ENCODE results near the gene TUBB4B.

The TUBB4B gene

DNA sequence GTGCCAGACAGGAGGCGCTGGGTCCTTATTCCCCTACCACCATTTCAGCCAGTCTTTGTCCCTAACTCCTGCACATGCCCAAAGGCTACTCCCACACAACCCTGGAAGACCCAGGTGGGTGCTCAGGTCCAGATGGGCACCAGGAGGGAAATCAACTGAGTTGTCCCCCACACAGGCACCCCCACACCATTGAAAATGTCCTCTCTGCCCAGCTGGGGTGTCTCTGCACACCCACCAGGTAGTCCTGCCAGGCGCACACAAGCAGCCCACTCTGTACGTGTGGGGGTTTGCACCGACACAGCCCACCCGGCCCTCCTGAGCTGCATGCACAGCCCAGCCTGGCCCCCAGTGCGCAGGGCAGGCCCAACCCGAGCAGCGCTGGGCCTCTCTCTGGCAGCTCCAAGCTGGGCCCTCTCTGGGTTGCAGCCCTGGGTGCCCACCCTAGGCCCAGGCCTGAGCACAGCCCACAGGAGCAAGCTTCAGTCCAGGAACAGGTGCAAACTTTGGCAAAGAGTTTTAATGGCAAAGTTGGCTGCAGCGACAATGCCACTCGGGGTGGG is 21.2 kb upstream of the TUBB4B start:
- Histone ChIP-seq H3K4me1 (ENCODE audit: control insufficient read depth, insufficient read depth, low read length, poor library complexity, severe bottlenecking) (peaks cover 20% of the 10 kb centered on the region), H3K27me3 (replicated peaks; ENCODE audit: control insufficient read depth, insufficient read depth, low read length, poor library complexity, severe bottlenecking) (no peaks in the 10 kb centered on the region), H3K36me3 (ENCODE audit: control insufficient read depth, insufficient read depth, low read length) (no peaks in the 10 kb centered on the region), H3K4me3 (ENCODE audit: insufficient read depth, low read depth, low read length, poor library complexity, severe bottlenecking) (no peak overlapping the region), H3K9me3 (ENCODE audit: control insufficient read depth, low read length) (no peaks in the 10 kb centered on the region), H3K27ac (ENCODE audit: insufficient read depth, low read length, poor library complexity, severe bottlenecking) (no peak overlapping the region)
- DNase-seq = no peak

DNA sequence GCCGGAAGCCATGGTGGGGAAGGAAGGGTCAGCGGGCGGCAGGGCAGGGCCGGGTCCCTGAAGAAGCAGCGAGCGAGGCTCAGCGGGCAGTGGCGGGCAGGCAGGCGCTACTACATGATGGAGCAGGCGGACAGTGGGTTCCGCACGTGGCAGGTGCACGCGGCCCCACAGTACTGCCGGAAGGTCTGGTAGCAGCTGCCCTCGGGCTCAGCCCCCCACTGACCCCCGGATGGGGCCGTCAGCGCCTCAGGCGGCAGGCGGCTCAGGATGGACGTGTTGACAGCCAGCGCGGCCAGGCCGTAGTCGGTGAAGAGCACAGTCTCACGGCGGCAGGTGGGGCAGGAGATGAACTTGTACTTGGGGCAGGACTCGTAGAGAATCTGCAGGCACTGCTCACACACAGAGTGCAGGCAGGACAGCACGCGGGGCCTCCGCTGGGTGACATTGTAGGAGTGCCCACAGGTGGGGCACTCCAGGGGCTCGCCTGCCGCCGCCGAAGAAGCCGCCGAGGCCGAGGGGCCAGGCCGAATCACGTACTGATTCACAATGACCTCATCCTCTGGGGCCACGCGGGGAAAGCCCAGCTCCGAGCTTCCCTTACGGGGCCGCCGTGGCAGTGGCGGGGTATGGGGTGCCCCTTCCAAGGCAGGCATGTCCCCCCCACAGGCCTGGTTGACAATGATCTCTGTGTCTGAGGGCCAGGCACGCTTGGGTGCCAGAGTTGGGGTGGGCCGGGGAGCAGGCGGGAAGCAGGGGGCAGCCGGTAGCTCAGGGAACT is 20.6 kb upstream of the TUBB4B start:
- Histone ChIP-seq H3K27ac (ENCODE audit: insufficient read depth, low read length, poor library complexity, severe bottlenecking) (no peak overlapping the region), H3K4me1 (ENCODE audit: control insufficient read depth, insufficient read depth, low read length, poor library complexity, severe bottlenecking) (peaks cover 20% of the 10 kb centered on the region), H3K36me3 (ENCODE audit: control insufficient read depth, insufficient read depth, low read length) (no peaks in the 10 kb centered on the region), H3K27me3 (replicated peaks; ENCODE audit: control insufficient read depth, insufficient read depth, low read length, poor library complexity, severe bottlenecking) (no peaks in the 10 kb centered on the region), H3K9me3 (ENCODE audit: control insufficient read depth, low read length) (no peaks in the 10 kb centered on the region), H3K4me3 (ENCODE audit: insufficient read depth, low read depth, low read length, poor library complexity, severe bottlenecking) (no peak overlapping the region)
- DNase-seq = no peak

DNA sequence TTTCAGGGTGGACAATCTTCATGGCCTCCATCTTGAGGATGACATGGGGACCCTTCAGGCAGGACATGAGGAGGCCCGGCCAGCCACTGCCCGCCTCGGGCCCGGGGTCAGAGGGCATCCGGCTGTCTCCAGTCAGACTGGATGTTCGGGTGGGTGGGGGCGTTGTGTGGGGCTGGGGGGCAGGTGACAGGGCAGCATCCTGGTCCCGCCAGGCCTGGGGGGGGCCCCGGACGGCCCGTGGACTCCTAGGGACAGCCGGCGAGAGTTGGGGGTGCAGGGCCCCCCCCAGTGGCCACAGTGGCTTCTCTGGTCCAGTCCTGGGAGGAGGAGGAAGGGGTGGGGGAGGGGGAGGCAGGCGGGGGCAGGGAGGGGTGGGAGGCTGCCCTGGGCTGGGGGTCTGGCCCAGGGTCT is 20.0 kb upstream of the TUBB4B start:
- peaks cover 20% of the 10 kb centered on the region for H3K4me1 ChIP-seq (ENCODE audit: control insufficient read depth, insufficient read depth, low read length, poor library complexity, severe bottlenecking)
- no peaks in the 10 kb centered on the region for H3K27me3 ChIP-seq (replicated peaks; ENCODE audit: control insufficient read depth, insufficient read depth, low read length, poor library complexity, severe bottlenecking)
- no peak for DNase-seq
- no peaks in the 10 kb centered on the region for H3K36me3 ChIP-seq (ENCODE audit: control insufficient read depth, insufficient read depth, low read length)
- no peak overlapping the region for H3K4me3 ChIP-seq (ENCODE audit: insufficient read depth, low read depth, low read length, poor library complexity, severe bottlenecking)
- H3K27ac ChIP-seq (ENCODE audit: insufficient read depth, low read length, poor library complexity, severe bottlenecking) = no peak overlapping the region
- no peaks in the 10 kb centered on the region for H3K9me3 ChIP-seq (ENCODE audit: control insufficient read depth, low read length)

DNA sequence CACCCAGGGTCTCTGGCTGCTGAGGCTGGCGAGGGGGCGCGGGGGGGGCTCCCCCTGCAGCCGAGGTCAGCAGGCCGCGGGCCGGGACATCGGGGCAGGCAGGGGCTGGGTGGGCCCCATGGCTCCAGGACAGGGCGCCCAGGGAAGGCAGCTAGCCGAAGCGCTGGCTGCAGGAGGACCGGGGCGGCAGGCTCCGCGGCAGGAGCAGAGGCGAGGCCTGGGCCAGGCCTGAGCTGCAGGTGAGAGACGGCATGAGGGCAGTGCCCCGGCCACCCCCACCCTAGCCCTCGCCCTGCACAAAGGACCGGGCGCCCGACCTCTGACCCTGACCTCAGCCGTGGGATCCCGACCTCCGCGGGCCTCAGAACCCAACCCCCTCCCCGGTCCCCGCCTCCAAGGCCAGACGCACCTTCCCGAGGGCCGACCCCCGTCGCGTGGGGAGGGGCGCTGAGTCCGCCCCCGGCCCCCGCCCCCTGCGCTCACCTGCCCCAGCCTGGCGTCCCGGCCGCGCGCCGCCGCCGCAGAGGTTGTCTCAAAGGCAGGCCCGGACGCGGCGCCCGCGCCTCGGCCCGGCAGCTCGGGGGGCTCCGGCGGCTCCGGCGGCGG is 19.5 kb upstream of the TUBB4B start:
- H3K4me1 ChIP-seq (ENCODE audit: control insufficient read depth, insufficient read depth, low read length, poor library complexity, severe bottlenecking) = peaks cover 20% of the 10 kb centered on the region
- H3K36me3 ChIP-seq (ENCODE audit: control insufficient read depth, insufficient read depth, low read length) = no peaks in the 10 kb centered on the region
- peak overlapping the region; percentile 39 for H3K4me3 ChIP-seq (ENCODE audit: insufficient read depth, low read depth, low read length, poor library complexity, severe bottlenecking)
- no peak overlapping the region for H3K27ac ChIP-seq (ENCODE audit: insufficient read depth, low read length, poor library complexity, severe bottlenecking)
- H3K27me3 ChIP-seq (replicated peaks; ENCODE audit: control insufficient read depth, insufficient read depth, low read length, poor library complexity, severe bottlenecking) = no peaks in the 10 kb centered on the region
- no peaks in the 10 kb centered on the region for H3K9me3 ChIP-seq (ENCODE audit: control insufficient read depth, low read length)
- no peak for DNase-seq

DNA sequence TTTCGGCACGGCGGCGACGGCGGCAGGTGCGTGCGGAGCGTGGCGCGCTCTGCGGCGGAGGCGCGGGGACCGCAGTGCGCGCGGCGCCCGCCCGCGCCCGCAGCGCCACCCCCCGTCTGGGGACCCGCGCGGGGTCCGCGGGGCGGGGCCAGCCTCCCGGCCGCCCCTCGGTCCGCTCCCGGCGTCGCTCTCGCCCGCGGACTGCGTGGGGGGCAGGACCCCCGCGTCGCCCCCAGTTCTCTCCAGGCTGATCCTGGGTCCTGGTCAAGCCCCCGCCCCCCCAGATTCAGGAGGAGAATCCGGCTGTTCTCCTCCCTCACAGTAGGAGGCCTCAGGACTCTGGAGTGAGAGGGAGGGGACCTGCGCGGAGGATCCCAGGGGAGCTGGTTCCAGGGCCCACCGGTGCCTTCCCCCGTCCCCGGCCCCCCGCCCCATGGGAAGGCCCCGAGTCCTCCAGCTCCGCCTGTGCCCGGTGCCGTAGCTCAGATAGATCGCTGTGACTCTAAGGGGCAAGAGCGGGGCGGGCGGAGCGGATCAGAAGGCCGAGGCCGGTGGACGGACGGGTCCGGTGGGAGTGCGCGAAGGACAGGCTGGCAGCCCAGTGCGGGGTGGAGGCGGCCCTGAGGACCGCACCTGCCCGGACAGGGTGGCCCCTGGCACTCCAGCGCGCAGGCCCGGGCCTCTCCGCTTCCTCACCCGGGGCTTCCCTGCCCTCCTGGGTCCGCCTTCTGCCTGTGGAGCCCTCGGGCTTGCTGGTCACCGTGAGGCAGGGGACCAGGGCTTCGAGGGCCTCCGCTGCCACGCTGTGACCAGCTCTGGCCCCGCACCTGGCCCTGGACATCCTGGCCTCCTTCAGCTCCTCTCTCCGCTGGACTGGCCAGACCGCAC is 18.7 kb upstream of the TUBB4B start, which contains the start of gene RNF208:
RNF208 (minus strand) TSS at position 51 of the 888 bp plus-strand sequence. CDS start 1,028 bp downstream, outside the sequence.
- Histone ChIP-seq H3K27ac (ENCODE audit: insufficient read depth, low read length, poor library complexity, severe bottlenecking) (peak within 1 kb of the TSS; percentile 53), H3K36me3 (ENCODE audit: control insufficient read depth, insufficient read depth, low read length) (no peaks in the 10 kb centered on the region), H3K4me1 (ENCODE audit: control insufficient read depth, insufficient read depth, low read length, poor library complexity, severe bottlenecking) (peaks cover 22% of the 10 kb centered on the region), H3K27me3 (replicated peaks; ENCODE audit: control insufficient read depth, insufficient read depth, low read length, poor library complexity, severe bottlenecking) (no peaks in the 10 kb centered on the region), H3K4me3 (ENCODE audit: insufficient read depth, low read depth, low read length, poor library complexity, severe bottlenecking) (peak within 1 kb of the TSS; percentile 60), H3K9me3 (ENCODE audit: control insufficient read depth, low read length) (no peaks in the 10 kb centered on the region)
- no peak for DNase-seq

DNA sequence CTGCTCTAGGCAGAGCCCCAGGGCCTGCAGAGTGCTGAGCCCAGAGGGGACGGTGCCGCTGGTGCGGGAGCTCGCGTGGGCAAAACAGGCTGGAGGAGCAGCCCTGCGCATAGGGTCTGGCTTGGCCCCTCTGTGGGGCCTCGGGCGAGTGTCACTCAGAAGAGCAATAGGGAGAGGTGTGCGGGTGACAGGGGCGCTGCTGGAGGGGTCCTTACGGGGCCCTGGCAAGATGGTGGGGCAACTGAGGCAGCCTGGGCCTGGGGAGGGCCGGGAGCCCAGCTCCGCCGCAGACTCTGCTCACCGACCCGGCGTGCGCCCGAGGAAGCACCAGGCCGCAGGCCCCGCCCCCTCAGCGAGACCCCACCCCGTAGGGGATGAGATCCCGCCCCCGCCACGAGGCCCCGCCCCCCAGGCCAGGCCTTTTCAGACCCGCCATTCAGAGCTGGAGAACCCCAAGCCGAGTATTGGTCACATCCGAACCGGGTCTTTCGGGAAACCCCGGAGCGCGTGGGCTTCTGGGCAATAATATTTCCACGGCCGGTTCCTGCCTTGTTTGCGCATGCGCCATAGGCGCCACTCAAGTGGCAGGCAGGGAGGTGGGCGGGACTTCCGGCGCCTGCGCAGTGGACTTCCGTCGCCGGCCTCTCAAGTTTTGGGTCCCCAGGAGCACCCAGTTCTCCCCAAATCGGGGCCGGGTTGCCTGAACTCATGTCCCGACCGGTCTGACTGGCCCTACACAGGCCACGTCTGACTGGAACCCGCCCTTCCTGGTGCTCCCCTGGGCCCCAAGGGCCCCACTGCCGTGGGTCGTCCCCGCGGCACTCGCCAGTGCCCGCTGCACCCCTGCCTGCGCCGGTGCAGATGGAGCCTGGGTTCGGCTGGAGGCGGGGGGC is 17.8 kb upstream of the TUBB4B start:
- peak; percentile 98 for DNase-seq
- Histone ChIP-seq H3K4me3 (ENCODE audit: insufficient read depth, low read depth, low read length, poor library complexity, severe bottlenecking) (peak overlapping the region; percentile 82), H3K27ac (ENCODE audit: insufficient read depth, low read length, poor library complexity, severe bottlenecking) (peak overlapping the region; percentile 86), H3K27me3 (replicated peaks; ENCODE audit: control insufficient read depth, insufficient read depth, low read length, poor library complexity, severe bottlenecking) (no peaks in the 10 kb centered on the region), H3K36me3 (ENCODE audit: control insufficient read depth, insufficient read depth, low read length) (no peaks in the 10 kb centered on the region), H3K9me3 (ENCODE audit: control insufficient read depth, low read length) (no peaks in the 10 kb centered on the region), H3K4me1 (ENCODE audit: control insufficient read depth, insufficient read depth, low read length, poor library complexity, severe bottlenecking) (peaks cover 22% of the 10 kb centered on the region)

DNA sequence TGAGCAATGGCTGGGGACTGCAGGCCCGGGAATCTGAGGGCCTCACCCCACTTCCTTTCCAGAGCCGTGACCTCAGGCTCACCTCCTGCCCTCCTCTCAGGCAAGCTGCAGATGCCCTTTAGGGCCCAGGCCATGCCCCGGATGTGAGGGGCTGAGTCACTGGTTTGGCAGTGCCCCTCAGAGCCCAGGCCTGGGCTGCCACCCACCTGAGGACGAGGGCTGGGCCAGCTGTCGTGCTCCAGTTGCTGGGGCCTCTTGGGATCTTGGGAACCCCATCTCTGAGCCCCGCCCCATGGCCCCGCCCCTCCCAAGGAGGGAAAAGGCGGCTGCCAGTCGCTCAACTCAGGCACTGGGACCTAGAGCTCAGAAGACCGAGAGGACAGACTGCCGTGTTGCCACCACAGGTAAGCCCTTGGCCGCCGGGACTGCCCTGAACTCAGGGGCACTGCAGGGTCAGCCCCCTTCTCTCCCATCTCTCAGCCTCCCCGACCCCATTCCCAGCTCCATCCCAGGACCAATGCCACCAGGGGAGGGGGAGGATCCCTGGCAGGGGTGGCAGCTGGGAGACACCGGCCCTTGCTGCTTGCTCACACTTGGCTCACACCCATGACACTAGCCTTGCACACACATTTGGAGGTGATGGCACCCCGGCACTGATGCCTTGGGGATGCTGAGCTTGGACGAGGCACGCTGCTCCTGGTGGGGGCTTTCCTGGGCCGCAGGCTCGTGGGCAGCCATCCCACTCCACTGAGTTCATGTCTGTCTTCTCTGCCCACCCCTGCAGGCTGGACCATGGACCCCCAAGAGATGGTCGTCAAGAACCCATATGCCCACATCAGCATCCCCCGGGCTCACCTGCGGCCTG is 16.0 kb upstream of the TUBB4B start, which contains the start of gene CYSRT1:
CYSRT1 (plus strand) TSS at position 345 of the 865 bp plus-strand sequence; CDS start at position 793, 448 bp downstream.
- no peaks in the 10 kb centered on the region for H3K36me3 ChIP-seq (ENCODE audit: control insufficient read depth, insufficient read depth, low read length)
- peaks cover 22% of the 10 kb centered on the region for H3K4me1 ChIP-seq (ENCODE audit: control insufficient read depth, insufficient read depth, low read length, poor library complexity, severe bottlenecking)
- no peaks in the 10 kb centered on the region for H3K27me3 ChIP-seq (replicated peaks; ENCODE audit: control insufficient read depth, insufficient read depth, low read length, poor library complexity, severe bottlenecking)
- H3K4me3 ChIP-seq (ENCODE audit: insufficient read depth, low read depth, low read length, poor library complexity, severe bottlenecking) = peak within 1 kb of the TSS; percentile 82
- no peak for DNase-seq
- no peaks in the 10 kb centered on the region for H3K9me3 ChIP-seq (ENCODE audit: control insufficient read depth, low read length)
- peak within 1 kb of the TSS; percentile 86 for H3K27ac ChIP-seq (ENCODE audit: insufficient read depth, low read length, poor library complexity, severe bottlenecking)

DNA sequence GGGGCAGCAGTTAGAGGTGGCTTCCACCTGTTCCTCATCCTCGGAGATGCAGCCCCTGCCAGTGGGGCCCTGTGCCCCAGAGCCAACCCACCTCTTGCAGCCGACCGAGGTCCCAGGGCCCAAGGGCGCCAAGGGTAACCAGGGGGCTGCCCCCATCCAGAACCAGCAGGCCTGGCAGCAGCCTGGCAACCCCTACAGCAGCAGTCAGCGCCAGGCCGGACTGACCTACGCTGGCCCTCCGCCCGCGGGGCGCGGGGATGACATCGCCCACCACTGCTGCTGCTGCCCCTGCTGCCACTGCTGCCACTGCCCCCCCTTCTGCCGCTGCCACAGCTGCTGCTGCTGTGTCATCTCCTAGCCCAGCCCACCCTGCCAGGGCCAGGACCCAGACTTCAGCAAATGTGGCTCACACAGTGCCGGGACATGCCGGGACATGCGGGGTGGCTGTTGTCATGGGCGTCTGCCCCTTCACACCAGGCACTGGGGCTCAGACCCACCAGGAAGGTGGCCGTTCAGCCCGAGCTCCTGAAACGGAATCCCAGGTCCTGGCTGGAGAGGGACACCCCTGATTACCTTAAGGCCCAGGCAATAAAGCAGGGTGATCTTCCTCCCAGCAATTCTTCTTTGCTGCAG is 15.3 kb upstream of the TUBB4B start:
- no peak overlapping the region for H3K27ac ChIP-seq (ENCODE audit: insufficient read depth, low read length, poor library complexity, severe bottlenecking)
- H3K4me3 ChIP-seq (ENCODE audit: insufficient read depth, low read depth, low read length, poor library complexity, severe bottlenecking) = no peak overlapping the region
- peaks cover 22% of the 10 kb centered on the region for H3K4me1 ChIP-seq (ENCODE audit: control insufficient read depth, insufficient read depth, low read length, poor library complexity, severe bottlenecking)
- DNase-seq = no peak
- H3K9me3 ChIP-seq (ENCODE audit: control insufficient read depth, low read length) = no peaks in the 10 kb centered on the region
- H3K36me3 ChIP-seq (ENCODE audit: control insufficient read depth, insufficient read depth, low read length) = no peaks in the 10 kb centered on the region
- H3K27me3 ChIP-seq (replicated peaks; ENCODE audit: control insufficient read depth, insufficient read depth, low read length, poor library complexity, severe bottlenecking) = peaks cover 4% of the 10 kb centered on the region

Measured in effector memory CD4-positive, alpha-beta T cell (primary cell).